HepG2 (cell line): Measurements from ENCODE around the gene PEX11A. TPM values are rescaled to one million over a fixed set of nuclear protein-coding genes. Genes with fewer than 3 reads are reported as not detected.

Experiments used
- AGO1 ChIP-seq: fragments of 200-400 bp; formaldehyde crosslinking; IDR thresholded peaks from 2 replicates; pipeline ENCODE4 v1.6.1; 2017; ENCODE audit warnings: mild to moderate bottlenecking, low read depth, low read length, moderate library complexity; ENCODE audit not compliant: poor library complexity, severe bottlenecking
- ATRX ChIP-seq: sonication (generic); formaldehyde crosslinking; IDR thresholded peaks from 2 replicates; pipeline ENCODE4 v1.4.0; 2020; ENCODE audit warnings: missing genetic modification reagents, borderline replicate concordance
- BORCS8-MEF2B ChIP-seq: sonication (generic); formaldehyde crosslinking; IDR thresholded peaks from 2 replicates; pipeline ENCODE4 v1.8.0; 2022; ENCODE audit warnings: mild to moderate bottlenecking, missing genetic modification reagents
- CREB1 ChIP-seq, 2 experiments: fragments of 450-650 bp in 1 of 2; IDR thresholded peaks; 2 replicates each; pipeline ENCODE4 v1.6.1; 2016 to 2017; ENCODE audit warnings: control low read depth in 1 of 2, mild to moderate bottlenecking in 1 of 2, missing compliant biosample characterization in 1 of 2, missing genetic modification characterization in 1 of 2
- EP300 ChIP-seq, 3 experiments: sonication (generic) in 1 of 3; formaldehyde crosslinking in 1 of 3; IDR thresholded peaks; 2 replicates each; pipeline versions ENCODE4 v1.5.1 to v1.6.1; 2011 to 2020; ENCODE audit warnings: low read depth in 2 of 3, low read length in 2 of 3, borderline replicate concordance in 1 of 3, improper control_type of control experiment in 1 of 3, mild to moderate bottlenecking in 1 of 3, missing genetic modification reagents in 1 of 3, moderate library complexity in 1 of 3
- FOSL1 ChIP-seq: sonication (generic); formaldehyde crosslinking; IDR thresholded peaks from 2 replicates; pipeline ENCODE4 v1.9.0; 2021; ENCODE audit warnings: missing genetic modification reagents, borderline replicate concordance
- HCFC1 ChIP-seq: fragments of 150-350 bp; IDR thresholded peaks from 2 replicates; pipeline ENCODE4 v1.6.1; 2014; ENCODE audit warnings: low read depth, low read length
- KAT8 ChIP-seq: IDR thresholded peaks from 2 replicates; pipeline ENCODE4 v1.6.1; 2016; ENCODE audit warnings: missing genetic modification reagents, missing compliant biosample characterization
- KLF12 ChIP-seq: sonication (generic); formaldehyde crosslinking; IDR thresholded peaks from 2 replicates; pipeline ENCODE4 v1.4.0; 2020; ENCODE audit warnings: missing genetic modification reagents, borderline replicate concordance
- MIER3 ChIP-seq: IDR thresholded peaks from 2 replicates; pipeline ENCODE4 v1.6.1; 2016; ENCODE audit warnings: missing compliant biosample characterization, borderline replicate concordance
- MXI1 ChIP-seq: IDR thresholded peaks from 3 replicates; pipeline ENCODE4 v1.6.1; 2012; ENCODE audit warnings: low read depth, low read length, inconsistent platforms, borderline replicate concordance
- NR3C1 ChIP-seq: sonication (generic); formaldehyde crosslinking; IDR thresholded peaks from 2 replicates; pipeline ENCODE4 v1.4.0; 2020; ENCODE audit warnings: missing genetic modification reagents
- RBM22 ChIP-seq: fragments of 200-400 bp; formaldehyde crosslinking; optimal IDR thresholded peaks from 2 replicates; pipeline ENCODE3; 2017; ENCODE audit warnings: mild to moderate bottlenecking, low read length, moderate library complexity
- ZIK1 ChIP-seq: sonication (generic); formaldehyde crosslinking; IDR thresholded peaks from 2 replicates; pipeline ENCODE4 v1.5.0; 2020; ENCODE audit warnings: mild to moderate bottlenecking, low read depth, missing genetic modification reagents, borderline replicate concordance
- ZKSCAN1 ChIP-seq: fragments of 150-350 bp; IDR thresholded peaks from 2 replicates; pipeline ENCODE4 v1.6.1; 2014; ENCODE audit warnings: low read length
- ZNF12 ChIP-seq: sonication (generic); formaldehyde crosslinking; IDR thresholded peaks from 2 replicates; pipeline ENCODE4 v1.5.0; 2020; ENCODE audit warnings: missing genetic modification reagents
- ZNF333 ChIP-seq: sonication (generic); formaldehyde crosslinking; IDR thresholded peaks from 2 replicates; pipeline ENCODE4 v1.4.0; 2020; ENCODE audit warnings: mild to moderate bottlenecking, missing genetic modification reagents, borderline replicate concordance
- ZNF496 ChIP-seq: sonication (generic); formaldehyde crosslinking; IDR thresholded peaks from 2 replicates; pipeline ENCODE4 v1.8.1; 2023; ENCODE audit warnings: mild to moderate bottlenecking, moderate library complexity, missing genetic modification reagents; ENCODE audit not compliant: insufficient replicate concordance
- ZNF75D ChIP-seq: sonication (generic); formaldehyde crosslinking; IDR thresholded peaks from 2 replicates; pipeline ENCODE4 v1.8.1; 2023; ENCODE audit warnings: missing genetic modification reagents, mild to moderate bottlenecking, borderline replicate concordance
- polyA plus RNA-seq, 8 experiments: library from polyadenylated mRNA; depleted of rRNA in 3 of 8; stranded (reverse) in 7 of 8; unstranded in 1 of 8; fragments of >200 nt; fragmentation: Illumina TruSeq in 4 of 8; extraction: Trizol in 4 of 8; gene quantifications; 2 replicates each; pipeline versions ENCODE4 v1.2.1 to v1.2.3, GENCODE V29; 2011 to 2016; ENCODE audit warnings: low read depth in 4 of 8, missing spikeins in 1 of 8, mixed read lengths in 1 of 8; ENCODE audit not compliant: insufficient read depth in 1 of 8
- total RNA-seq, 5 experiments: library from RNA; depleted of rRNA; stranded (reverse); fragments of >200 nt; fragmentation: Illumina TruSeq; extraction: Trizol; gene quantifications; 2 replicates each; pipeline ENCODE4 v1.2.3, GENCODE V29; 2016; ENCODE audit warnings: low read depth in 1 of 5
- TF ChIP-seq, protein P1 (sequence below): sonication (generic); formaldehyde crosslinking; IDR thresholded peaks from 2 replicates; pipeline ENCODE4 v1.5.1; 2020; ENCODE audit warnings: mild to moderate bottlenecking, missing genetic modification reagents, borderline replicate concordance
- TF ChIP-seq, protein P2 (sequence below): sonication (generic); formaldehyde crosslinking; conservative IDR thresholded peaks from 2 replicates; pipeline ENCODE4 v1.4.0; 2020; ENCODE audit warnings: missing genetic modification reagents
- TF ChIP-seq, protein P3 (sequence below): sonication (generic); formaldehyde crosslinking; IDR thresholded peaks from 2 replicates; pipeline ENCODE4 v1.4.0; 2020; ENCODE audit warnings: missing genetic modification reagents

PEX11A gene
- total and polyA plus RNA-seq, 2 of the 13 experiments (the other 11 are each of a cell fraction or from before 2014, with no cell fraction given), result 9.9 to 15.1 TPM

DNA sequence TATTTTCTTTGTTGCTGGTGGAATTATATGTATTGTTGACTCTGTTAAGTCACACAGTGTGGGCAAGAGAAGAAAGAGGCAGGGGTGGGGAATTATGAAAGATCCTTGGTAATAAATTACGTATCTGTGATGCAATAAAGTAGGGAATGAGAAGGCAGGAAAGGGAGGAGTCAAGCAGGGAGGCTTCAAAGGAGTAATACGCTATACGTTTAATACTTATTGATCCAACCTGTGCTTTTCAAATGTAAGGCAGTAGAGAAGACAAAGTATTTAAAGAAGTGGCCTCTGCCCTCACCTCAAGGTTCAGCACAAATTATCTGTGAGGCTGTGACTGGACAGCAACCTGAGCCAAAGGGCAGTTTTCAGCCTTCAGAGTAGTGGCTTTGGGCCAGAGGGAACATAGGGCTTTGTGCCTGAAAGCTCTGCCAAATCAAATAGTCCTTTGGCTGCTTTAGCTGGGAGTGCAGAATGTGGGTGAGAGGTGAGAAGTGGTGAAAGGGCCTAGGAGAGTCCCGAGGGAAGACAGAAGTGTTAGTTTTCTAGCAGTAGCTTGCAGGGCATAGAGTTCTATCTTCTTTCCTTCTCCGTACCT lies 10.2 kb downstream of the PEX11A start (continued):
- TF ChIP-seq, protein P1, sequence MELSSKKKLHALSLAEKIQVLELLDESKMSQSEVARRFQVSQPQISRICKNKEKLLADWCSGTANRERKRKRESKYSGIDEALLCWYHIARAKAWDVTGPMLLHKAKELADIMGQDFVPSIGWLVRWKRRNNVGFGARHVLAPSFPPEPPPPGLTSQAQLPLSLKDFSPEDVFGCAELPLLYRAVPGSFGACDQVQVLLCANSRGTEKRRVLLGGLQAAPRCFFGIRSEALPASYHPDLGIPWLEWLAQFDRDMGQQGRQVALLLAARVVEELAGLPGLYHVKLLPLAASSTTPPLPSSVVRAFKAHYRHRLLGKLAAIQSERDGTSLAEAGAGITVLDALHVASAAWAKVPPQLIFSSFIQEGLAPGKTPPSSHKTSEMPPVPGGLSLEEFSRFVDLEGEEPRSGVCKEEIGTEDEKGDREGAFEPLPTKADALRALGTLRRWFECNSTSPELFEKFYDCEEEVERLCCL (CRISPR knock-in tag), result no peak
- TF ChIP-seq ZNF333 (CRISPR knock-in tag) (no peak), MIER3 (peak; percentile 54; the same call in 1 of the 2 replicates), RBM22 (no peak), ZNF75D (no peak), FOSL1 (no peak), ATRX (no peak), BORCS8-MEF2B (CRISPR knock-in tag) (peak; percentile 63; the same call in 1 of the 2 replicates), NR3C1 (CRISPR knock-in tag) (no peak), KLF12 (CRISPR knock-in tag) (no peak), ZIK1 (CRISPR knock-in tag) (no peak), HCFC1 (no peak), AGO1 (no peak), KAT8 (CRISPR knock-in tag) (peak; percentile 20; the same call in 1 of the 2 replicates), ZNF12 (CRISPR knock-in tag) (no peak), ZNF496 (no peak), CREB1 (IDR thresholded peaks at IDR 0.05) (peak; percentile 53), CREB1 (CRISPR knock-in tag; IDR thresholded peaks at IDR 0.05) (peak; percentile 82), ZKSCAN1 (no peak), EP300 (IDR thresholded peaks at IDR 0.05; ENCODE audit: low read depth in 2 of 2, low read length in 2 of 2) (peak in 1 of 2 experiments; percentile 80; a peak in 1 of 4 replicates), EP300 (CRISPR knock-in tag; IDR thresholded peaks at IDR 0.05; ENCODE audit: borderline replicate concordance) (no peak; the same call in 1 of the 2 replicates), MXI1 (no peak)
- TF ChIP-seq, protein P2, sequence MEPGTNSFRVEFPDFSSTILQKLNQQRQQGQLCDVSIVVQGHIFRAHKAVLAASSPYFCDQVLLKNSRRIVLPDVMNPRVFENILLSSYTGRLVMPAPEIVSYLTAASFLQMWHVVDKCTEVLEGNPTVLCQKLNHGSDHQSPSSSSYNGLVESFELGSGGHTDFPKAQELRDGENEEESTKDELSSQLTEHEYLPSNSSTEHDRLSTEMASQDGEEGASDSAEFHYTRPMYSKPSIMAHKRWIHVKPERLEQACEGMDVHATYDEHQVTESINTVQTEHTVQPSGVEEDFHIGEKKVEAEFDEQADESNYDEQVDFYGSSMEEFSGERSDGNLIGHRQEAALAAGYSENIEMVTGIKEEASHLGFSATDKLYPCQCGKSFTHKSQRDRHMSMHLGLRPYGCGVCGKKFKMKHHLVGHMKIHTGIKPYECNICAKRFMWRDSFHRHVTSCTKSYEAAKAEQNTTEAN (CRISPR knock-in tag), result no peak
- TF ChIP-seq, protein P3, sequence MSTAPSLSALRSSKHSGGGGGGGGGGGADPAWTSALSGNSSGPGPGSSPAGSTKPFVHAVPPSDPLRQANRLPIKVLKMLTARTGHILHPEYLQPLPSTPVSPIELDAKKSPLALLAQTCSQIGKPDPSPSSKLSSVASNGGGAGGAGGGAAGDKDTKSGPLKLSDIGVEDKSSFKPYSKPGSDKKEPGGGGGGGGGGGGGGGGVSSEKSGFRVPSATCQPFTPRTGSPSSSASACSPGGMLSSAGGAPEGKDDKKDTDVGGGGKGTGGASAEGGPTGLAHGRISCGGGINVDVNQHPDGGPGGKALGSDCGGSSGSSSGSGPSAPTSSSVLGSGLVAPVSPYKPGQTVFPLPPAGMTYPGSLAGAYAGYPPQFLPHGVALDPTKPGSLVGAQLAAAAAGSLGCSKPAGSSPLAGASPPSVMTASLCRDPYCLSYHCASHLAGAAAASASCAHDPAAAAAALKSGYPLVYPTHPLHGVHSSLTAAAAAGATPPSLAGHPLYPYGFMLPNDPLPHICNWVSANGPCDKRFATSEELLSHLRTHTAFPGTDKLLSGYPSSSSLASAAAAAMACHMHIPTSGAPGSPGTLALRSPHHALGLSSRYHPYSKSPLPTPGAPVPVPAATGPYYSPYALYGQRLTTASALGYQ (CRISPR knock-in tag), result no peak
